Measurements from ENCODE around the gene NPTX1.
"Not testable (repeated sequence)": the region's sequence is repeated elsewhere in the genome, so short reads cannot be mapped to it uniquely, and the experiment has no call there.

NPTX1 gene, protein sequence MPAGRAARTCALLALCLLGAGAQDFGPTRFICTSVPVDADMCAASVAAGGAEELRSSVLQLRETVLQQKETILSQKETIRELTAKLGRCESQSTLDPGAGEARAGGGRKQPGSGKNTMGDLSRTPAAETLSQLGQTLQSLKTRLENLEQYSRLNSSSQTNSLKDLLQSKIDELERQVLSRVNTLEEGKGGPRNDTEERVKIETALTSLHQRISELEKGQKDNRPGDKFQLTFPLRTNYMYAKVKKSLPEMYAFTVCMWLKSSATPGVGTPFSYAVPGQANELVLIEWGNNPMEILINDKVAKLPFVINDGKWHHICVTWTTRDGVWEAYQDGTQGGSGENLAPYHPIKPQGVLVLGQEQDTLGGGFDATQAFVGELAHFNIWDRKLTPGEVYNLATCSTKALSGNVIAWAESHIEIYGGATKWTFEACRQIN

DNA sequence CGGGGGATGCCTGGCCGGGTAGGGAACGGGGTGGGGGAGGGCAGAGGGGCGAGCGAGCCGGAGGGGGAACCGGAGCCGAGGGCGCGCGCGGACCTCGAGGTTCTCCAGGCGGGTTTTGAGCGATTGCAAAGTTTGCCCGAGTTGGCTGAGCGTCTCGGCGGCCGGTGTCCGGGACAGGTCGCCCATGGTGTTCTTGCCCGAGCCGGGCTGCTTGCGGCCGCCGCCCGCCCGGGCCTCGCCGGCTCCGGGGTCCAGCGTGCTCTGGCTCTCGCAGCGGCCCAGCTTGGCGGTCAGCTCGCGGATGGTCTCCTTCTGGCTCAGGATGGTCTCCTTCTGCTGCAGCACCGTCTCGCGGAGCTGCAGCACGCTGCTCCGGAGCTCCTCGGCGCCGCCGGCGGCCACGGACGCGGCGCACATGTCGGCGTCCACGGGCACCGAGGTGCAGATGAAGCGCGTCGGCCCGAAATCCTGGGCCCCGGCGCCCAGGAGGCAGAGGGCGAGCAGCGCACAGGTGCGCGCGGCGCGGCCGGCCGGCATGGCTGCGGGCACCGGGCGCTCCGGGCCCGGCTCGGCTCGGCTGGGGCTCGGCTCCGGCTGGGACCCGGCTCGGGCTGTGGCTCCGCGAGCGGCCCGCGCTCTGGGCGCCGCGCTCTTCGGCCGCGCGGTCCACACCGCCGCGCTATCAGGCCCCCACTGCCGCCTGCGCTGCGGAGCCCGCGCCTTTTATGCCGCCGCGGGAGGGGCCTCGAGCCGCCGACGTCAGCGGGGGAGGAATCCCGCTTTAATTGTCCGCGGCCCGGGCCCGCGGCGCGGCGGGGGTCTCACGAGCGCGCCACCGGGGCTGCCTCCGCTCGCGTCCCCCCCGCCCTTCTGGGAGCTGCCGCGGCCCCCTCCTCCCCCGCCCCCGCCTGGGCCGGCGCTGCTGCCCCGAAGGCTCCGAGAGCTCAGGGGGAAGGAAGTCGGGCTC is at the start of gene NPTX1:
Gene NPTX1, minus strand, starts transcription at position 698 of the 967 bp plus-strand sequence. Its CDS starts 161 bp downstream, at position 537.
- no peak for DNase-seq (ENCODE audit: low spot score)

DNA sequence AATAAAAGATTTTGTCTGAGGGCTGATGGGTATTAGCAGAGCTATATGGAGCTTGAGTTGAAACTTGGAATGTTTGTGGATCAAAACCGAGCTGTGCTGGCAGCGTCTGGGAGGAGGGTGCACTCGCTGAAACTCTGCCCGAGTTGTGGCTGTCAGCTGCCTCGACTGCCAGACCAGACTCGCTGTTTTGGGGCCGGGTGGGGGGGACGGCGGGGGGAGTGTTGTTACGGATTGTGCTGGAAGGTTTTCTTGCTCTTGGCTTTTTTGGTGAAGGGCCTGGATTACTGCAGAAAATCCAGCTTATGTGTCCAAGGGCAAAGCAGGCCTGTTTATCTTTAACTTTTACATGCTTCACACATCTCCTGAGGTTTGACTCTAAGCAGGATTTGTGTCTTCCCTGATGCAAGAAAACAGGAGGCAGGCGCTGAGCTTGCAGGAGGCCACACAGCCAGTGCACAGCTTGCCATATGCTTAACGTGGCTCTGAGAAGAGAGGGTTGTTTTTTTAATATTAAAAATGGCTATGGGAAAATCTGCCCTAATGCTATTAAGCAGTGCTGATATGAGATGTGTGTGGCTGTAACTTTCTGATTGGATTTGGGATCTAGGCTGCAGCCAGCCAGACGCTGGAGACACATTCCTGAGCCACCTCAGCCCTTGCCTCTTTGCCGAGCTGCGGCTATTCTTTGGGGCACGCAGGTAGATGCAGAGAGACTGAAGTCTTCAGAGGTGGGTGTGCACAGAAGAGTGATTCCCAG is 47.7 kb upstream of the NPTX1 start:
- no peak for DNase-seq (ENCODE audit: low spot score)

DNA sequence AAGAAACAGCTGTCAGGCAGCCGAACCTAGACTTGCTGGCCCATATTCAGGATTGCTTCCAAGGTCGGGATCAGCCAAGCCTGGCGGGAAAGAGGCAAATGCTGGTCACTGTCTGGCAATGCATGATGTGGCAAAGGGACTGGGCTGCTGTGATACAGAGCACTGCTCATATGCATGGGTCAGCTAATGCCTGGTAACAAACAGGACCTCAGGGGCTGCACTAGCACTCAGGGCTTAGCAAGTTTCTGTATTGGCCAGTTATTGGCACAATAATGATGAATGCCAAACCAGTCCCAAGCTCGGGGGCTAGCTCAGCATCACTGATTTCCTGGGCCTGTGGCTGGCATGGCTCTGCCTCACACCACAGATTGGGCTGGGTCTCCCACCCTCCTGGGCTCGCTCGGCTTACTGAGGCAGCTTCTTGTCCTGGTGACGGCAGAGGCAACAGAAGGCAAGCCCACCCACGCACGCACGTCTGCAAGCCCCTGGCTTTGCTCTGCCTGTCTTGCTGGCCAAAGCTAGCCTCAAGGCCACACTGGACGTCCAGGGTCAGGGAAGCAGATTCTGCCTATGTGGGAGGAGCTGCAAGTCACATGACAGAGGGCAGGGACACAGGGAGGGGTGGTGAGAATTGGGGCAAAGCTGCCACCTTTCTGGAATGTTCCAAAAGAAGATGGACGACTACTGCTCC is 46.8 kb upstream of the NPTX1 start:
- DNase-seq (ENCODE audit: low spot score) = no peak

DNA sequence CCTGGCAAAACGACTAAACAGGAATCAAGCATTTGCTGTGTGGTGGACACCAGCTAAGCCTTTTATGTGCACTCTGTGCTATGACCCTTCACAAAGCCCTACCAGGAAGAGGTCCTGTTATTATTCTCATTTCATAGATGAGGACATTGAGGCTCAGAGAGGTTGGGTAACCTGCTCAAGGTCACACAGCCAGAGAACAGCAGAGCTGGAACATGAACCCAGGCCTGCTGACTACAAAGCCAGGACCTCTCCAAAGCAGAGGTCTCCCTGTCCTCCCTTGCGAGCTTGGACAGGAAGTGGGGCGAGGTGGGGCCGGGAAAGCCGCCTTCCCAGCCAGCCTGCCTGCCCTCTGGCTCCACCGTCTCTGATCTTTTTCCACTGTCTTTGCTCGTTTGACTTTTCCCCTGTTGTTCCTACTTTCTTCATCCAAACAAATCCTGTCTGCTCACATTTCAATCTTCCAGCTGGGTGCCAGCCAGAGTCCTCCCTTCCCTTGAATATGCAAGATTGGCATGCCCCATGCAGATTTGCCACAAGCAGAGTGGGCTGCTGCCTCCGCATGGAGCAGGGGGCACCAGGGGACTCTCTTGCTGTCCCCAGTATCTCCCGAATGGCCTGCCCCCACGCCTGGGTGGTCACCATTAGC is 44.5 kb upstream of the NPTX1 start:
- no peak for DNase-seq (ENCODE audit: low spot score)

DNA sequence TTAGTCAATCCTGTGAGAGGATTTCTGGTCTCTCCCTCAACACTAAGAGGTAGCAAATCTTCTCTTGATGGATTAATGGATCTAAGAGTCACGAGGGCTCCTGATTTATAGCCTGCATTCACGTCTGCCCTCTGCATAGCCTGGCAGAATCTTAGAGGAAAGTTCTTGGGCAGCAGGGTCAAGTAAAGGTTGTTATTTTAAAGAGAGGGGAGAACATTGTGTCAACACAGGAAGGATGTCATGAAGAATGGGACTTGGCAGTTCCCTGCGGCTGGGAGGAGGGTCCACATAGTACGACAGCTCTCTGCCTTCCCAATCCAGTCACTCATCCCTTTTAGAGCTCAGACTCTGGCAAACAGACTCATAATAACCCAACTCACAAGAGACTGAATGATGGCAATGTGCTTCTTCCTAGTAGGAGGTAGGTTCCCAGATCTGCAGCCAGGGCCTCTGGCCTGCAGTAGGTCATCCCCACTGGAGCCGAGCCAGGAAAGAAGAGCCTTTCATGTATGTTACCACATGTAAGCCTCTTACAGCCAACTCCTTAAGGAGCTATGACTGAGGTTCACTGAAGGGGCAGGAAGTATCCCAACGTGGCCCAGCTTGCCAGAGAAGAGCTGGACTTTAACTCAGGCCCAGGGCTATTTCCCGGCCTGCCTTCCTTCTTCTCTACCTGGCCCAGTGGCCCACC is 42.8 kb upstream of the NPTX1 start:
- DNase-seq (ENCODE audit: low spot score) = no peak

DNA sequence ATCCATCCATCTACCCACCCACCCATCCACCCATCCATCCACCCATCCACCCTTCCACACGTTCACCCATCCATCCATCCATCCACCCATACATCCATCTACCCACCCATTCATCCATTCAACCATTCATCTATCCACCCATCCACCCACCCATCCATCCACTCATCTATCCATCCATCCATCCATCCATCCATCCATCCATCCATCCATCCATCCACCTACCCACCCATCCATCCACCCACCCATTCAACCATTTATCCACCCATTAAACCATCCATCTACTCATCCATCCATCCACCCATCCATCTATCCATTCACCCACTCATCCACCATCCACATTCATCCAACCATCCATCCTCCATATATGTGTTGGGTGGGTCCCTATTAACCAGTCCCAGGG is 42.0 kb upstream of the NPTX1 start:
- no peak for DNase-seq (ENCODE audit: low spot score)

DNA sequence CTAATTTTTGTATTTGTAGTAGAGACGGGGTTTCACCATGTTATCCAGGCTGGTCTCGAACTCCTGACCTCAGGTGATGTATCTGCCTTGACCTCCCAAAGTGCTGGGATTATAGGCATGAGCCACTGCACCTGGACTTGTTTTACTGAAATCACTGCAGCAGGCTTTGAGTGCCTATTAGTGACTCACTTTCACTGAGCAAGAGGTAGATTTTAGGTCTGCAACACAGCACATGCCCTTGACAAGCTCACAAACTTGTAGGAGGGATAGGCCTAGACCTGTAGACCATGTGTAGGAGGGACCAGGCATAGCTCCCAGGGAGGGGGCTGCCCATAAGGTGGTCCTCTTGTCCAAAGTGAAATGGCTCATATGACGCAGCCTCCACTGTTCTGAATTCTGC is 41.2 kb upstream of the NPTX1 start:
- no peak for DNase-seq (ENCODE audit: low spot score)

DNA sequence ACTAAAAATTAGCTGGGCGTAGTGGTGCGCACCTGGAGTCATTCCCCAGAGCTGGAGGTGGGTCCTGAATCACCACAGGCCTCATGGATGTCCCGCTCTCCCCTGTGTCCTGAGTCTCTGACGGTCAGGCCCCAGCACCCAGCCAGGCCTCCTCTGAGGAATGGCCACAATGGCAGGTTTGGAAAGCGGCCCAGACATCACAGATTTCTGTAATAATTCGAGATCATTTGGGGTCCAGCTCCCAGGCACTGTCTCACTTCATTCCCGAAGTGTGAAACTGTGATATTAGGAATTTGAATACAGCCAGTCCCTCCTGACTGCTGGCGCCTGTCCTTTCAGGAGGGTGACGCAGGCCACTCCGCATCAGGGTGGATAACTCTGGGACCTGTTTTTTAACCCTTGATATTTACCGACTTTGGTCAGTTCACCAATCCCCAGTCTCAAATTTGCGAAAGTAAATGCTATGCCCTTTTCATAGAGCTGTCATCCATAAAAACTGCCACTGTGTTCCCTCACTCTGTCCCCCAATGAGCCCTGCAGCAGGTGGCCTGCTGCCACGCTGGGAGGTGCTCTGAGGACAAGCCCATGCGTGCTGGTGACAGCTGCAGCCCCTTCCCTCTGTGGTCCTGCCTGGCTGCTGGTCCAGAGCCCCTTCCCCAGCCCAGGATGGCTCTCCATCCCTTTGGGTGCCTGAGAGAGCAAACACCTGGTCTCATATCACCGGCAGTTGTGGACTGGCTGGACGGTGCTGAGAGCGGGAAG is 39.9 kb upstream of the NPTX1 start:
- no peak for DNase-seq (ENCODE audit: low spot score)

DNA sequence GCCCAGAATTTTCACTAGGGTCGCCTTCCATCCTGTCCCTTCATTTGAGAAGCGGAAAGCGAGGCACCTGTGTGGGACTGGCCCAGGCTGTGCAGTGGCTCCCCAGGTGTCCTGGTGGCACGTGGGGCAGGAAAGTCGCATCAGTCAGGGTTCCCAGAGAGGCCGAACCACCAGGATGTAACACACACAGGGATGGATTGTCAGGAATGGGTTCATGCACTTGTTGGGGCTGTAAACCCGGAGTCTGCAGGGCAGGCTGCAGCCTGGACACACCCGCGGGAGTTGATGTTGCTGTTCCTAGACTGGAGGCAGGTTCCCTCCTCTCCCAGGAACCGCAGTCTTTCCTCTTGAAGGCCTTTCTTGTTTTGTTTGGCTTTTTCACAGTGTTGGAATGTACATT is 37.5 kb upstream of the NPTX1 start:
- DNase-seq (ENCODE audit: low spot score) = no peak

DNA sequence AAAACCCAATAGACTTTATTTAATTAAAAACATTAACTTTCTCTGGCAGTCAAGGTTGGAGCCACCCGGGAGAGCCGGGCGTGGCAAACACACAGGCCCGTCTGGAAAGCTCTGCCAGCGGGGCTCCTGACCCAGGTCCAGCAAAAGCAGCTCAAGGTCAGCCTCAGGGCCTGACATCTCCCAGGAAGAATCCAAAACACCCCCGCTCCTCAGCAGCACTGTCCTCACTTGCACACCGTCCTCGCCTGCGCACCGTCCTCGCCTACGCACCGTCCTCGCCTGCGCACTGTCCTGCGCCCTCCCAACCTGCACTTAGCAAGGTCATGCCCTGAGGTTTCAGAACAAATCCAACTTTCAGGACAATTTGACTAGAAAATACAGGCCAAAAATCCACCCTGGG is 36.8 kb upstream of the NPTX1 start:
- no peak for DNase-seq (ENCODE audit: low spot score)

DNA sequence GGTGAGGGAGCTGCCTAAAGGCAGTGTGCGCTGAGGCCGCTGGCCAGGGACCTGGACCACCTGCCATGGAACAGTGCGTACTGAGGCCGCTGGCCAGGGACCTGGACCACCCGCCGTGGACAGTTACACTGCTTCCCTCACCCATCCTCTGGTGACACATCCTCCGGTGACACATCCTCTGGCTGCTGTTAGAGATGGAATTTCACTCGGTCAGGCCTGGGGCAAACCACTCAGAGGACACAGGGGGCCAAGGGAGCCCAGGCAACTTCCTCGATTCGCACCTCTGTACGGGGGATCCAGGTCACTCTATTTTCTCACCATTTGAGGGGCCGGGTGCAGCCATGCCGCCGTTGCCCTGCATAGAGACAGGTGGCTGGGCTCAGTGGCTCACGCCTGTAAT is 35.8 kb upstream of the NPTX1 start:
- DNase-seq (ENCODE audit: low spot score) = no peak

DNA sequence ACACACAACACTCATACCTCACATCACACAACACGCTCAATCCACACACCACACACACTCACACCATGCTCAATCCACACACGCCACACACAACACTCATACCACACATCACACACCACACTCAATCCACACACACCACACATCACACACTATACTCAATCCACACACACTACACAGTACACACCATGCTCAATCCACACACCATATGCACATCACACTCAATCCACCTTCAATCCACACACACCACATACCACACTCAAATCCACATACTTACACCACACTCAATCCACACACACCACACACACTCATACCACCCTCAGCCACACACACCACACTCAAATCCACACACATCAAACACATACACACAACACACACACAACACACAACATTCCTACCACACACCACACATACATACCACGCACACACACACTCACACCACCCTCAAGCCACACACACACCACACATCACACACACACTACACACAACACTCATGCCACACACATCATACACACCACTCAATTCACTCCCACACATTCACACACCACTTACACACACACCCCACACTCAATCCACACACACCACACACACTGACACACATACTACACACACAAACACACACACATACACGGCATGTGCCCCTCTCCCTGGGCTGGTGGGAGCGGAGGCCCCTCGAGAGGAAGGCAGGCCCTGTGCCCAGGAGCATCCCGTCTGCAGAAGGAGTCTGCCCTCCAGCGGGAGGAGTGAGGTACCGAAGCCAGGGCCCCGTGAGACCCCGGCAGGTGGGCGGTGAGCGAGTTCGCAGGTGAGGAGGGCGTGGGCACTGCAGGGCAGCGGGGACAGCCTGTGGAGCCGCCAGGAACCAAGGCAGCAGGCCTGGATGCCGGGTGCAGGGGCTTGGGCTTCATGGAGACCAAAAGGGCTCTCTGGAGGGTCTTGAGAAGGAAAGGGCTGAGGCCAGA is 35.1 kb upstream of the NPTX1 start:
- DNase-seq (ENCODE audit: low spot score) = no peak

DNA sequence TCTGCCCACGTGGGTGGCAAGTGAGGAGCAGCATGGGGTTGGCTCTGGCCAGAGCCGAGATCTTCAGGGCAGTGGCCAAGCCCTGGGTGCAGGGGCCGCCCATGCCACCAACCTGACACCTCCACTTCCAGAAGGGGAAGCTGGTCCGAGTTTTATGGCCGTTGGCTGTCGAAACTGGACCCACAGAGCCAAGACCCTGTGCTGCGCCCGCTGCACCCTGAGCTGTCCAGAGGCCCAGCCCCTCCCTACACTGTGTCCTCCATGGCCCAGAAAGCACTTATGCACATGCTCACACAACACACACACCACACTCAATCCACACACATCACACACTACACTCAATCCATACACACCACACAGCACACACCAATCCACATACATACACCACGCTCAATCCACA is 34.4 kb upstream of the NPTX1 start:
- no peak for DNase-seq (ENCODE audit: low spot score)

DNA sequence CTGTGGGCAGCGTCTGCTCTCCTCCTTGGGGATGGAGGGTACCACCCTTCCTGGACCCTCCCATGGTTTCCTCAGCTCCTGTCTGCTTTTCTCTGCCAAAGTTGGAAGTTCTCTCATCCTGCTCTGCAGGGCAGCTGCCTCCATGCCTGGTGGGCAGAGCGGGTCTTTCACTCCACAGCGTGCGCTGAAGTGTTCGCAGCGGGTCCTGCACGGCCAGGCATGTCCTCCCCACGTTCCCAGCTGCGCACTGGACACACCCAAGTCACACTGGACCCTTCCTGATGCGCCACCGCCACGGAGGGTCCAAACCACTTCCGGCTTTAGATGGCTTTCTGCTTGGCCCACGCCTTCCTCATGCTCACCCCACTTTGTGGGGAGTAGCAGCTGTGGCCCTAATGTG is 33.7 kb upstream of the NPTX1 start:
- DNase-seq (ENCODE audit: low spot score) = no peak

DNA sequence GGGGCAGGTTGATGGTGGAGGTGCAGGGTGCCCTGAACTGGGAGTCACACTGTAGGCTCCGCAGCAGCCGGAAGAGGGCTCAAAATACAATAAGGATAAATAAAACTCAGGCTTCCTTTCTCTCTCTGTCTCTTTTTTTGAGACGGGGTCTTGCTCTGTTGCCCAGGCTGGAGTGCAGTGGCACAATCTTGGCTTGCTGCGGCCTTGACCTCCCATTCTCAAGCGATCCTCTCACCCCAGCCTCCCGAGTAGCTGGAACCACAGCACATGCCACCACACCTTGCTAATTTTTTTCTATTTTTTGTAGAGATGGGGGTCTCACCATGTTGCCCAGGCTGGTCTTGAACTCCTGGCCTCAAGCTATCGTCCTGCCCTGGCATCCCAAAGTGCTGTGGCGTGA is 32.9 kb upstream of the NPTX1 start:
- no peak for DNase-seq (ENCODE audit: low spot score)

DNA sequence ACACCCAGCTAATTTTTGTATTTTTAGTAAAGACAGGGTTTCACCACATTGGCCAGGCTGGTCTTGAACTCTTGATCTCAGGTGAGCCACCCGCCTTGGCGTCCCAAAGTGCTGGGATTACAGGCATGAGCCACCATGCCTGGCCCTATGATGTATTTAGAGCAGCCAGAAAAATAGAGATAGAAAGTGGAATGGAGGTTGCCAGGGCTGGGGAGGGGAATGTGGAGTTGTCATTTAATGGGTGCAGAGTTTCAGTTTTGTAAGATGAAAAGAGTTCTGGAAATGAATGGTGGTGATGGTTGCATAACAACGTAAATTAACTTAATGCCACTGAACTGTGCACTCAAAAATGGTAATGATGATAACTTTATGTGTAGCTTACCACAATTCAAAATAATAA is 31.6 kb upstream of the NPTX1 start:
- no peak for DNase-seq (ENCODE audit: low spot score)

DNA sequence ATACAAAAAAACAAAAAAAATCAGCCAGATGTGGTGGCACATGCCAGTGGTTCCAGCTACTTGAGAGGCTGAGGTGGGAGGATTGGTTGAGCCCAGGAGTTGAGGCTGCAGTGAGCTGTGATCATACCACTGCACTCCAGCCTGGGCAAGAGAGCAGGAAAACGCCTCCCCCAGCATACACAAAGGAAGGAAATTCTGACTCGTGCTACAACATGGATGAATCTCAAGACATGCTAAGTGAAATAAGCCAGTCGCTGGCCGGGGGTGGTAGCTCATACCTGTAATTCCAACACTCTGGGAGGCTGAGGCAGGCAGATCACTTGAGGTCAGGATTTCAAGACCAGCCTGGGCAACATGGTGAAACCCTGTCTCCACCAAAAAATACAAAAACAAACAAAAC is 30.8 kb upstream of the NPTX1 start:
- DNase-seq (ENCODE audit: low spot score) = not testable (repeated sequence)

DNA sequence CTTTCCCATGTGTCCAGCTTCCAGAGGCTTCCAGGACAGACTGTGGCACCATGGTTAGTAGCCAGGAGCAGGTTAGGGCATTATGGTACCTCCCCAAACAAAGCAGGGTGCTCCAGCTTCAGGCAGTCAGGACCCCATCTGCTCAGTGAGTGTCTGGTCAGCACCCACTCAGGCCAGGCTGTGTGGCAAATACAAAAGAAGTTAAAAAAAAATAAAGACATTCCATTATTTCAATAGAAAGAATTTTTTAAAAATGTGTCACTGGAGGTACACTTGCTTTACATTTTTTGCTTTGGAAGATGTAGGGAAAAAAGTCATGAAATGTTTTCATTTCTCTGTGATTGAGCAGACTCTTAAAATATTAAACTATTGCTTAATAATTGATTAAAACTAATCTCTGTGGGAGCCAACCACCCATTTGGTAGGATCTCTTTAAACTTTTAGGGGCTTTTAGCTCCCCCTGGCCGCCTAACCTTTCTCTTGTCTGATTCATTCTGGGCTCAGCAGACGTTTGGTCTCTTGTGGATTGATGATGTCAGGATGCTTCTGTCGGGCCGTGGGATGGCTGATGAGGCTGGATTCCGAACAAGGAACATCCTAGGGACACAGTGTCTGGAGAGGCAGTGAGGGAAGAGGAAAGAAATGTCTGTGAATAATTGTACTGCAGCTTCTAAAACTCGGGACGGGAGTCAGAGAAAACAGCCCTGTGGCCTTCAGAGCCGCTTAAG is 28.4 kb upstream of the NPTX1 start:
- no peak for DNase-seq (ENCODE audit: low spot score)

All from LoVo (cell line).